Esophagus squamous epithelium (tissue), 5 donors: ENCODE data around the gene MRPL55. TPM values are rescaled to one million over a fixed set of nuclear protein-coding genes. Genes with fewer than 3 reads are reported as not detected.

Experiments
- DNase-seq: peaks from one replicate; lab custom pipeline; 2025; lab: John Stamatoyannopoulos, UW
- H3K27ac ChIP-seq, 4 donors: fragments of 200-600 bp; sonication (generic); one replicate each; pipeline ENCODE4 v1.5.1; 2016 to 2019; ENCODE audit warnings: mild to moderate bottlenecking in 1 of 4
- H3K27me3 ChIP-seq, 4 donors: fragments of 200-600 bp; sonication (generic); 1 replicate in 3 of 4; 2 replicates in 1 of 4; pipeline versions ENCODE4 v1.5.1 to v1.6.0; 2017 to 2021; ENCODE audit warnings: antibody characterized with exemption in 1 of 4
- H3K36me3 ChIP-seq, 3 donors: fragments of 200-600 bp; sonication (generic); one replicate each; pipeline ENCODE4 v1.5.1; 2016 to 2019
- H3K4me1 ChIP-seq, 3 donors: fragments of 200-600 bp; sonication (generic); one replicate each; pipeline ENCODE4 v1.5.1; 2017 to 2019
- H3K4me3 ChIP-seq, 4 donors: fragments of 200-600 bp; sonication (generic); 1 replicate in 3 of 4; 2 replicates in 1 of 4; pipeline ENCODE4 v1.5.1; 2016 to 2019; ENCODE audit warnings: mild to moderate bottlenecking in 2 of 4, moderate library complexity in 1 of 4
- H3K9me3 ChIP-seq, 3 donors: fragments of 200-600 bp; sonication (generic); one replicate each; pipeline ENCODE4 v1.5.1; 2016 to 2019
- POLR2A ChIP-seq, 4 donors: fragments of 450-650 bp; IDR thresholded peaks; one replicate each; pipeline ENCODE4 v1.6.1; 2017; ENCODE audit warnings: antibody characterized with exemption in 4 of 4, mild to moderate bottlenecking in 4 of 4, moderate library complexity in 3 of 4
- WGBS, 2 donors: methylation state at CpG; one replicate each; pipeline ENCODE4 v1.1.5; 2018; 5-methylcytosine and 5-hydroxymethylcytosine counted together
- intact Hi-C: fragments of 100-400 bp; cut with DNase I; formaldehyde crosslinking; loops from one replicate; pipeline ENCODE4 v1.15.0; 2022
- total RNA-seq, 4 donors: library from RNA; depleted of rRNA; stranded (reverse); fragments of >200 nt; gene quantifications; one replicate each; pipeline ENCODE4 v1.1.0, GENCODE V29; 2016
- TF ChIP-seq, protein P1 (sequence below), 6 experiments: fragments of 450-650 bp in 4 of 6; fragments of 200-600 bp in 2 of 6; sonication (generic) in 2 of 6; IDR thresholded peaks; one replicate each; pipeline ENCODE4 v1.5.1; 2016 to 2019; ENCODE audit warnings: antibody characterized with exemption in 6 of 6, mild to moderate bottlenecking in 4 of 6, moderate library complexity in 4 of 6
- donor health status: DM: yes; HTN: yes; CAD: no.

Gene MRPL55
- total RNA-seq, 4 donors from 2014 or later, result 33.8 to 62.2 (median 51.2) TPM

DNA sequence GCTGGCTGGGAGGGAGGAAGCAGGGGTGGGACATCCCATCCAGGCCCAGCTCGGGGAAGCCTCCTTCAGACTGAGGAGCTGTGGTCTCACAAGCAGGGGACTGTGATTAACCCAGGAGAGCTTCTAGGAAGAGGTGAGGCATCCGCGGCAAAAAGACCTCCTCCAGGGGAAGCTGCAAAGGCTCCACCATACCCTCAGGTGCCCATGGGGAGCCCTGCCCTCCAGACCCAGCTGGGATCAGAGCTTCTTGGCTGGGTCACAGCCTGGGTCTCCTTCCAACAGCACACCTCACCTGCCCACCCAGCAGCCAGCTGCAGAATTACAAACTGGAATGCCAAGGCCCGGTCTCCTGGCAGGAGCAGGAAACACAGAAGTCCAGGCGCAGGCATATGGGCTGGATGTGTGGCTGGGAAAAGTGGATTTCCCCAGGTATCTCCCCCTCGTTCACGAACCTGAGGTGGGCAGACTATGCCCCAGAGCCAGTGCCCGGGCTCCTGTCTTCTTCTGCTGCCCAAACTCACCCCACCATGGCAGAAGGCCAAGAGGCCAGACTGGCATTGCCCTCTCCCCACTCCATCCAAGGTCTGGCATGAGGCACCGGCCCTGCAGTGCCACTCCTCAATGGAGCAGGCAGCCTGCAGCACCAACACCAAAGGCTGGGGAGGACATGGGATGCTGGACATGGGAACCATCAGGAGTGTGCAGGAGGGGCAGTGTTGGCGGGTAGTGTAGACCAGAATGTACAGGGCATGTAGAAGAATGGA lies 42.0 kb downstream of the MRPL55 start:
- Histone ChIP-seq H3K27me3 (peaks cover 0 to 96% (median 17%) of the 10 kb centered on the region in 4 donors), H3K27ac (no peak overlapping the region), H3K4me3 (no peak overlapping the region), H3K36me3 (no peaks in the 10 kb centered on the region), H3K4me1 (no peaks in the 10 kb centered on the region), H3K9me3 (no peaks in the 10 kb centered on the region)
- TF ChIP-seq POLR2A (IDR thresholded peaks at IDR 0.05), result no peak
- TF ChIP-seq, protein P1, sequence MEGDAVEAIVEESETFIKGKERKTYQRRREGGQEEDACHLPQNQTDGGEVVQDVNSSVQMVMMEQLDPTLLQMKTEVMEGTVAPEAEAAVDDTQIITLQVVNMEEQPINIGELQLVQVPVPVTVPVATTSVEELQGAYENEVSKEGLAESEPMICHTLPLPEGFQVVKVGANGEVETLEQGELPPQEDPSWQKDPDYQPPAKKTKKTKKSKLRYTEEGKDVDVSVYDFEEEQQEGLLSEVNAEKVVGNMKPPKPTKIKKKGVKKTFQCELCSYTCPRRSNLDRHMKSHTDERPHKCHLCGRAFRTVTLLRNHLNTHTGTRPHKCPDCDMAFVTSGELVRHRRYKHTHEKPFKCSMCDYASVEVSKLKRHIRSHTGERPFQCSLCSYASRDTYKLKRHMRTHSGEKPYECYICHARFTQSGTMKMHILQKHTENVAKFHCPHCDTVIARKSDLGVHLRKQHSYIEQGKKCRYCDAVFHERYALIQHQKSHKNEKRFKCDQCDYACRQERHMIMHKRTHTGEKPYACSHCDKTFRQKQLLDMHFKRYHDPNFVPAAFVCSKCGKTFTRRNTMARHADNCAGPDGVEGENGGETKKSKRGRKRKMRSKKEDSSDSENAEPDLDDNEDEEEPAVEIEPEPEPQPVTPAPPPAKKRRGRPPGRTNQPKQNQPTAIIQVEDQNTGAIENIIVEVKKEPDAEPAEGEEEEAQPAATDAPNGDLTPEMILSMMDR (IDR thresholded peaks at IDR 0.05), result no peak
- WGBS, 2 donors, result 62 to 78% methylated on average over 1 to 6 of the region's 10 CpGs
- intact Hi-C loops, result no loop called here
- no peak for DNase-seq

DNA sequence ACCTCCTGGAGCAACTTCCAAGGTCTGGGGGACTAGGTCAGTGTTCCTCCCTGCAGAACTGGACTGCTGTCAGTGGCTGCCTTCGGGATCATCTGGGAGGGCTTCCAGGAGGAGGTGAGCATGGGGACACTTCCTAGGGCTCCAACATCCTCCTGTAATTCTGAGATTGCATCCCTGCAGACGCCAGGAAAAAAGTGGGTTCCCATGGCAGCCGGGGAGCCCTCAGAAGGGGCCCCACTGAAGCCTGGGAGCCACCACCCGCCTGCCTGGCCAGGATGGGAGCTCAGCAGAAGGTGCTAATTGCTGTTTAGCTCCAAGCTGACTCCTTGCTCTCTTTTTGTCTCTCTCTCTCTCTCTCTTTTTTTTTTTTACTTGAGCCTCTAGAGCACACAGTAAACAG lies 42.7 kb downstream of the MRPL55 start:
- Histone ChIP-seq H3K4me1 (no peaks in the 10 kb centered on the region), H3K36me3 (no peaks in the 10 kb centered on the region), H3K27ac (no peak overlapping the region), H3K27me3 (peaks cover 0 to 96% (median 17%) of the 10 kb centered on the region in 4 donors), H3K4me3 (no peak overlapping the region), H3K9me3 (no peaks in the 10 kb centered on the region)
- DNase-seq, result no peak
- TF ChIP-seq POLR2A (IDR thresholded peaks at IDR 0.05), result no peak
- TF ChIP-seq, protein P1 (IDR thresholded peaks at IDR 0.05), result no peak
- intact Hi-C loops, result no loop called here
- 11 to 35% methylated on average over 3 to 4 of the region's 4 CpGs for WGBS, 2 donors

DNA sequence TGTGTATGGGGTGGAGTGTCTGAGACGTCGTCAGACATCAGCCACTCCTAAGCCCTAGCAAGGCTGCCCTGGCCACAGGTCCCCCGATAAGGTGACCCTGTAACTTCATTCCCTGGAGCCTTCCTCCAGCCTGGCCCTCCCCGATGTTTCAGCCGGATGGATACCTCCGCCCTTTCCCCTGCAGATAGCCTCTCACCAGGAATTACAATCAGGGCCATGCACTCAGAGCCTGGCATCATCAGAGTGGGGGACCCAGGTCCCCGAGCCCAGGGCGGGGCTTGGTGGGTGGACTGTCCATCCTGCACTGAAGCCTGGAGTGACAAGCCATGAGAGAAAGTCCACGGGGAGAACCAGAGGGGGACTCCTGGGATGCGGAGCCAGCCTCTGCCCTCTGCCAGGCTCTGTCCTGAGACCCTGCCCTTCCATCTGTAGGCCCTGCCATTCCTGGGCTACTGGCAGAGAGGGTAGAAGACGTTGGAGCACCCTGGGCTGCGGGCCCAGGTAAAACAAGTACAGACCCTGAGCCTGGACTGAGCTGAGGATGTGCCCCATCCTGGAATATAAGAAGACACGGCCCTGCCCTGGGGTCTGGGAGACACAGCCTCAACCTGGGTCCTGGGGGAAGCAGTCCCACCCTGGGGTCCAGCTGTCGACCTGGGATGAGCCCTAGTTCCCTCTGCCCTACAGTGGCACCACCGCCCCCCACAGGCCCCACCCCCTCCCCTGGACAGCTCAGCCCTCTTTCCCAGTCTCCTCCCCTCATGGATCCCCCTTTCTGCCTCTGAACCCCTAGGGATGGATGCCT lies 43.4 kb downstream of the MRPL55 start:
- no peak overlapping the region for H3K27ac ChIP-seq
- H3K4me3 ChIP-seq, result no peak overlapping the region
- DNase-seq, result no peak
- 37 to 80% methylated on average over 1 to 3 of the region's 15 CpGs for WGBS, 2 donors
- peaks cover 0 to 96% (median 21%) of the 10 kb centered on the region in 4 donors for H3K27me3 ChIP-seq
- H3K9me3 ChIP-seq, result no peaks in the 10 kb centered on the region
- H3K36me3 ChIP-seq, result no peaks in the 10 kb centered on the region
- intact Hi-C loops, result no loop called here
- peaks cover under 1 to 5% (median 2%) of the 10 kb centered on the region in 3 donors for H3K4me1 ChIP-seq
- TF ChIP-seq, protein P1 (IDR thresholded peaks at IDR 0.05), result no peak
- TF ChIP-seq POLR2A (IDR thresholded peaks at IDR 0.05), result no peak

DNA sequence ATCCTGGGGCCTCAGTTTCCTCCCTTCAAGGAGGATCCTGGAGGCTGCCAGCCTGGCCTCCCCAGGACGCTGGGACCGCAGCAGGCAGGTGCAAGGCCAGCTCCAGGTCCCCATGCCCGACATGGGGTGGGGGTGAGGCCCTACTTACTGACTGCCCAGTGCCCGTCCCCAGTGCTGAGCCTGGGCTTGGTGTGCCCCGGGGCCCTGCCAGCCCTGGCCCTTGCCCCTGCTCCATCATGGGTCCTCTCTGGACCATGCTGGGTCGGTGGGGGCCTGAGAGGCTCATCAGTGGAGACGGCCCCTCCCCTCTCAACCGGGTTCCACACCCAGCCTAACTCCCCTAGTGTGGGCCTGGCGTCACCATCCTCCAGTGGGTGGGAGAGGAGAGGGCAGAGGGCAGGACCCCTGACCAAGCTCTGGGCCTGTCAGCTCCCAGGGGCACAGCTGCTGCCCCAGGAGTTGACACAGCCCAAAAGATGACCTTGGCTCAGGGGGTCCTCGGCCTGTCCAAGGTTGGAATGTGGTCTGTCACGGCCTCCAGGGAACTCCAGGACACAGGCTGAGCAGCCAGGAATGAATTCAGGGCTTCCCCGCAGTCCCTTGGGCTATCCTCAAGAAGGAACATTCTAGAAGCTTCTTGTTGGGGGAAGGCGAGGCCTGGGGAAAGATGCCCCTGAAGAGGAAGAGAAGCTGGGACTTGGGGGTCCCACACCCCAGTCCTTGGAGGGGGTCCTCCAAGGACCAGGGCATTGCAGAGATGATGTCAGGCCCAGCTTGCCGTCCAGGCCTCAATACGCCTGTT lies 44.2 kb downstream of the MRPL55 start:
- Histone ChIP-seq H3K36me3 (no peaks in the 10 kb centered on the region), H3K9me3 (no peaks in the 10 kb centered on the region), H3K4me1 (peaks cover 8 to 13% (median 11%) of the 10 kb centered on the region in 3 donors), H3K4me3 (no peak overlapping the region), H3K27me3 (peaks cover 0 to 99% (median 25%) of the 10 kb centered on the region in 4 donors), H3K27ac (no peak overlapping the region)
- no peak for DNase-seq
- WGBS, 2 donors, result 52% methylated on average over 3 of the region's 15 CpGs; no CpG with 5 or more reads in 1 of the 2 donors
- TF ChIP-seq, protein P1 (IDR thresholded peaks at IDR 0.05), result no peak
- TF ChIP-seq POLR2A (IDR thresholded peaks at IDR 0.05), result no peak
- intact Hi-C loops, result no loop called here
